ENCODE results near the gene SETD1A.

SETD1A gene

DNA sequence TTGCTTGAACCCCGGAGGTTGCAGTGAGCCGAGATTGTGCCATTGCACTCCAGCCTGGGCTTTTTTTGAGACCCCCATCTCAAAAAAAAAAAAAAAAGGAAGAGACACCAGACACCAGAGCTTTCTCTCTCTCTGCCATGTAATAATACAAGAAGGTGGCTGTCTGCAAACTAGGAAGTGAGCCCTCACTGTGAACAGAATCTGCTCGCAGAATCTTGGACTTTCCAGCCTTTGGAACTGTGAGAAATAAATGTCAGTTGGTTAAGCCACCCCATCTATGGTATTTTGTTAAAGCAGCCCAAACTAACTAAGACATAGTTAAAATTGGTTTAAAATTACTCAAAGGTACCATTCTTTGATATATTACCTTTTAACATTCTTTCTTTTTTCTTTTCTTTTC, 63.0 kb downstream of the SETD1A start:
- no peak for DNase-seq (ENCODE audit: low read depth in 2 of 2)

DNA sequence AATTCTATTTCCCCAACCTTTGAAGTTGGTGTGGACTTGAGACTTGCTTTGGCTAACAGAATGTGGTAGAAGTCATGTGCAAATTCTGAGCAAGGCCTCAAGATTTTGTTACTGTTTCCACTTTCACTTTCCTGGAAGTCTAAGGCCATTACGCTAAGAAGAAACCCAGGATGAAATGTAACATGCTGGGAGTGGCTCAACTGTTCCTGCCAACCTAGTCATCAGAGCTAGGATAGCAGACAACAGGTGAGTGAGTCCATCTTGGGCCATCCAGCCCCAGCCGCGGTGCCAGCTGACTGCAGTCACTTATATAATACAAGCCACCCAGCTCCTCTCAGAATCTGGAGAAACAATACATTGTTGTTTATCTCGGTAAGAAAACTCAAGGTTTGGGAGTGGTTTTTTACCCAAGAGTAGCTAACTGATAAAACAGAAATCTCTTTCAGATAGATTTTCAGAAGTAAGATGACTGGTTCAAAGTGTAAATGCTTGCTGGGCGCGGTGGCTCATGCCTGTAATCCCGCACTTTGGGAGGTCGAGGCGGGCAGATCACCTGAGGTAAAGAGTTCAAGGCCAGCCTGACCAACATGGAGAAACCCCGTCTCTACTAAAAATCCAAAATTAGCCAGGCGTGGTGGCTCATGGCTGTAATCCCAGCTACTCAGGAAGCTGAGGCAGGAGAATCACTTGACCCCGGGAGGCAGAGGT, 65.1 kb downstream of the SETD1A start:
- no peak for DNase-seq (ENCODE audit: low read depth in 2 of 2)

DNA sequence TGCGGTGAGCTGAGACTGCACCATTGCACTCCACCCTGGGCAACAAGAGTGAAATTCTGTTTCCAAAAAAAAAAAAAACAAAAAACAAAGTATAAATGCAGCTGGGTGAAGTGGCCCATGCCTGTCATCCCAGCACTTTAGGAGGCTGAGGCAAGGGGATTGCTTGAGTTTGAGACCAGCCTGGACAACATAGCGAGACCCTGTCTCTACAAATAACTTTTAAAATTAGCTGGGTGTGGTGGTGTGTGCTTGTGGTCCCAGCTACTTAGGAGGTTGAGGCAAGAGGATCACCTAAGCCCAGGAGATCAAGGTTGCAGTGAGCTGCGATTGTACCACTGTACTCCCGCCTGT, 65.7 kb downstream of the SETD1A start:
- DNase-seq (ENCODE audit: low read depth in 2 of 2) = no peak

GRCh38 chr16:31023627-31024226, 66.2 kb downstream of the SETD1A start:
- no peak for DNase-seq (ENCODE audit: low read depth in 2 of 2)

- DNase-seq (ENCODE audit: low read depth in 2 of 2) = no peak
Observed at GRCh38 chr16:31025339-31025738, 67.8 kb downstream of the SETD1A start.

DNA sequence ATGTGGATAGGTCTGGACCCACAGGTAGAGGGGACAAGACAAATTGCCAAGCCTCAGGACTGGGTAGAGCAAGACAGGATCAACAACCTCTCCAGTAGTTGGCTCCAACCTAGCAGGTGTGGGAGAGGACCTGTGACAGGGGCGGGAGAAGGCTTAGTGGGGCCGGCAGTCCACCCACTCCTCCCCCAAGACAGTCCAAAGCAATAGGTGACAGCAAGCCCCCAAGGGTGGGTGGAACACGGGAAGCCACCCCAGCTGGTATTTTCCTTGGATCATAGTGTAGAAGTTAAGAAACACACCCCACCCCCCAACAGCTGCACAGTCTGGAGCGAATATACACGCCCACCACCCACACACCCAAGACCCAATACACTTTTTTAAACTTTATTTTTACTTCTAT, 71.7 kb downstream of the SETD1A start:
- DNase-seq (ENCODE audit: low read depth in 2 of 2) = no peak

- no peak for DNase-seq (ENCODE audit: low read depth in 2 of 2)
Observed at GRCh38 chr16:31031276-31031675, 73.7 kb downstream of the SETD1A start.

GRCh38 chr16:31032736-31033708, 75.5 kb downstream of the SETD1A start, which contains the start of gene STX4:
Gene STX4, plus strand, starts transcription at chr16:31033558. Its CDS starts 248 bp downstream, at chr16:31033806.
- DNase-seq (ENCODE audit: low read depth in 2 of 2) = peak; percentile 94 to 96

- peak; percentile 78 to 85 for DNase-seq (ENCODE audit: low read depth in 2 of 2)
Observed at GRCh38 chr16:31033709-31034492, 76.3 kb downstream of the SETD1A start.

All from stimulated activated CD8-positive, alpha-beta memory T cell treated with anti-CD3 and anti-CD28 coated beads, Interleukin-2, amount 100 ng/mL, for 48 hours (primary cell).